MM.1S (cell line): Measurements from ENCODE around the gene LINGO1.

Experiments
- EZH2 ChIP-seq: fragments of 300-600 bp; sonication (generic); optimal IDR thresholded peaks from 2 replicates; pipeline ENCODE3; 2017; ENCODE audit warnings: low read depth, mild to moderate bottlenecking, antibody characterized with exemption, low read length, mixed read lengths
- TF ChIP-seq, protein P1 (sequence below): fragments of 300-600 bp; sonication (generic); IDR thresholded peaks from 2 replicates; pipeline ENCODE4 v1.5.1; 2016; ENCODE audit warnings: antibody characterized with exemption, low read length, mixed read lengths

DNA sequence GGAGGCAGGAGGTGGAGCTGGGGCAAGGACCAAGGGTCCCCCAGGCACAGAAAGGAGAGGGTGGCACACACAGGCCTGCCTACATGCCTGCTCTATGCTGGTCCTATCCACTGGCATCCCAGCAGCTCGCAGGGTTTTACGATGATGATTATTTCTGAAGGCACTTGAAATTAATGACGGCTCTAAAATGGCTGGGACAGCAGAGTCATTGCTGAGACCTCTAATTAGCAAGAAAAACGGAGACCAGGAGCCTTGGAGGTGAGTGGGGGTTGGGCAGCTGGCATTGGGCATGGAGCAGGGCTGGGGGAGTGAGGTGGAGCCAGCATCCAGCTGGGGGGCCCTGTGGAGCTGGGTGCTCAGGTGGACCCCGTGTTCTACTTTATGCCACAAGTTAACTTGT lies 3.5 kb upstream of the LINGO1 start:
- TF ChIP-seq, protein P1, sequence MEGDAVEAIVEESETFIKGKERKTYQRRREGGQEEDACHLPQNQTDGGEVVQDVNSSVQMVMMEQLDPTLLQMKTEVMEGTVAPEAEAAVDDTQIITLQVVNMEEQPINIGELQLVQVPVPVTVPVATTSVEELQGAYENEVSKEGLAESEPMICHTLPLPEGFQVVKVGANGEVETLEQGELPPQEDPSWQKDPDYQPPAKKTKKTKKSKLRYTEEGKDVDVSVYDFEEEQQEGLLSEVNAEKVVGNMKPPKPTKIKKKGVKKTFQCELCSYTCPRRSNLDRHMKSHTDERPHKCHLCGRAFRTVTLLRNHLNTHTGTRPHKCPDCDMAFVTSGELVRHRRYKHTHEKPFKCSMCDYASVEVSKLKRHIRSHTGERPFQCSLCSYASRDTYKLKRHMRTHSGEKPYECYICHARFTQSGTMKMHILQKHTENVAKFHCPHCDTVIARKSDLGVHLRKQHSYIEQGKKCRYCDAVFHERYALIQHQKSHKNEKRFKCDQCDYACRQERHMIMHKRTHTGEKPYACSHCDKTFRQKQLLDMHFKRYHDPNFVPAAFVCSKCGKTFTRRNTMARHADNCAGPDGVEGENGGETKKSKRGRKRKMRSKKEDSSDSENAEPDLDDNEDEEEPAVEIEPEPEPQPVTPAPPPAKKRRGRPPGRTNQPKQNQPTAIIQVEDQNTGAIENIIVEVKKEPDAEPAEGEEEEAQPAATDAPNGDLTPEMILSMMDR, result no peak
- TF ChIP-seq EZH2, result no peak
